Neural cell (in vitro differentiated cells): Measurements from ENCODE around the gene IQSEC1.

ENCODE experiments used
- CTCF ChIP-seq: fragments of 450-650 bp; IDR thresholded peaks from 2 replicates; pipeline ENCODE4 v1.5.1; 2014; ENCODE audit warnings: antibody characterized with exemption, mild to moderate bottlenecking, moderate library complexity; ENCODE audit not compliant: poor library complexity, severe bottlenecking
- MXI1 ChIP-seq: fragments of 450-650 bp; conservative IDR thresholded peaks from 2 replicates; pipeline ENCODE4 v1.6.1; 2014; ENCODE audit warnings: antibody characterized with exemption, mild to moderate bottlenecking; ENCODE audit not compliant: poor library complexity, severe bottlenecking
- POLR2AphosphoS5 ChIP-seq: IDR thresholded peaks from 2 replicates; pipeline ENCODE4 v1.6.1; 2012
- SMC3 ChIP-seq: fragments of 450-650 bp; conservative IDR thresholded peaks from 2 replicates; pipeline ENCODE4 v1.6.1; 2014; ENCODE audit warnings: antibody characterized with exemption, mild to moderate bottlenecking, moderate library complexity; ENCODE audit not compliant: poor library complexity
- TAF1 ChIP-seq: IDR thresholded peaks from 2 replicates; pipeline ENCODE4 v1.6.1; 2012; ENCODE audit warnings: low read depth

GRCh38 chr3:13020159-13020750 is 53.0 kb downstream of the IQSEC1 start:
- TF ChIP-seq CTCF (no peak), MXI1 (no peak), POLR2AphosphoS5 (no peak), SMC3 (no peak), TAF1 (no peak)
